ENCODE results near the gene LRRC23.

The LRRC23 gene

DNA sequence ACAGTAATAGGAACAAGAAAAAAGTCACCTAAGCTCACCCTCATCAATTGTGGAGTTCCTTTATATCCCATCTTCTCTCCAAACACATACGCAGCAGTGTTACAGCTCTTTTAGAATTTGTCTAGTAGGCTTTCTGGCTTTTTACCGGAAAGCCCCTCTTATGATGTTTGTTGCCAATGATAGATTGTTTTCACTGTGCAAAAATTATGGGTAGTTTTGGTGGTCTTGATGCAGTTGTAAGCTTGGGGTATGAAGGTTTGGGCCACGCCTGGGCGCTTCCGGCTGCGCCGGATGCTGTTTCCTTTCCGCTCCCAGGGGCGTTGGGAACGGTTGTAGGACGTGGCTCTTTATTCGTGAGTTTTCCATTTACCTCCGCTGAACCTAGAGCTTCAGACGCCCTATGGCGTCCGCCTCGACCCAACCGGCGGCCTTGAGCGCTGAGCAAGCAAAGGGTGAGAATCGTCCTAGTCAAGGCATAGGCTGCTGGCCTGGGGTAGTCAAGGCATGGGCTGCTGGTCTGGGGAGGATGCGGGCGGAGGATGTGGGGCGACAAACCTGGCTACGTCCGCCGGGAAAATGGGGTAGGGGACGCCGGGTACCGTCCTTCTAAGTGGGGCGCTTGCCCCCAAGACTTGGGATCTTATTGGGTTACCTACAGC lies 39.2 kb downstream of the LRRC23 start, which contains the start of the genes C12orf57 and RNU7-1:
C12orf57 (plus strand) TSS at position 301 of the 659 bp plus-strand sequence; CDS start at position 401, 100 bp downstream.
RNU7-1 (plus strand) TSS at position 95 of the 659 bp plus-strand sequence.
- peak; percentile 69 for DNase-seq (ENCODE audit: low spot score)

DNA sequence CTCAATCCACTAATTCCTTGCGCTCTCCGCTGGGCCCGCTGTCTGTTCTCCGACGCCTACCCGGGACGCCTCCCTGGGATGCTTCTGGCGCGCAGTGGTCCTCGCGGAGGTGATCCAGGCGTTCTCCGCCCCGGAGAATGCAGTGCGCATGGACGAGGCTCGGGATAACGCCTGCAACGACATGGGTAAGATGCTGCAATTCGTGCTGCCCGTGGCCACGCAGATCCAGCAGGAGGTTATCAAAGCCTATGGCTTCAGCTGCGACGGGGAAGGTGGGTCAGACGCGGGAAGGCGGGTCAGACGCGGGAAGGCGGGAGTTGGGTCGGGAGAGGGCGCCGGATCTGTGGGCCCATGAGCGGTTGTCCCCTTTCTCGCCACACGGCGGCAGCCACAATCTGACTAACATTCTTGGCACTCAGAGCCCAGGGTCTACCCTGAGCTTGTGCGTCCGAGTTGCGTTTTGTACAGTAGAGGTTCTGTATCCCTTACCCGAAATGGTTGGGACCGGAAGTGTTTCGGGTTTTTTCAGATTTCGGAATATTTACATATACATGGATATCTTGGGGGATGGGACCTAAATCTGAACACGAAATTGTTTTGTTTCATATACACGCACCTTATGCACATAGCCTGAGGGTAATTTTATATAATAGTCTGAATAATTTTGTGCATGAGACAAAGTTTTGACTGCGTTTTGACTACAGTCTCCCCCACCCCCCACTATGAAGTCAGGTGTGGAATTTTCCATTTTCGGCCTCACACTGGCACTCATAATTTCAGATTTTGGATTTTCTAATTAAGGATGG lies 40.0 kb downstream of the LRRC23 start:
- peak; percentile 93 for DNase-seq (ENCODE audit: low spot score)

DNA sequence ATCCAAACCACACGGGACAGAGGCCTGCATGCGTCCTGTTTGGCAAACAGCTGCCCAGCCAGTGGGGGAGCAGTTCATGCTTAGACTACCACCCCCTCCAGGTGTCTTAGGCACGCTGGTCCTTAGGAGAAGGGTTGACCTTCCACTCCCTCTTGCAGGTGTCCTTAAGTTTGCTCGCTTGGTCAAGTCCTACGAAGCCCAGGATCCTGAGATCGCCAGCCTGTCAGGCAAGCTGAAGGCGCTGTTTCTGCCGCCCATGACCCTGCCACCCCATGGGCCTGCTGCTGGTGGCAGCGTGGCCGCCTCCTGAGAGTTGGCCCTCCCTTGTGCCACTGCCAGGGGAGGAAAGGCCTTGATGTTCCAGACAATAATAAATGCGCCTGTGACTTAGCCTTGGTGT lies 41.0 kb downstream of the LRRC23 start:
- no peak for DNase-seq (ENCODE audit: low spot score)

DNA sequence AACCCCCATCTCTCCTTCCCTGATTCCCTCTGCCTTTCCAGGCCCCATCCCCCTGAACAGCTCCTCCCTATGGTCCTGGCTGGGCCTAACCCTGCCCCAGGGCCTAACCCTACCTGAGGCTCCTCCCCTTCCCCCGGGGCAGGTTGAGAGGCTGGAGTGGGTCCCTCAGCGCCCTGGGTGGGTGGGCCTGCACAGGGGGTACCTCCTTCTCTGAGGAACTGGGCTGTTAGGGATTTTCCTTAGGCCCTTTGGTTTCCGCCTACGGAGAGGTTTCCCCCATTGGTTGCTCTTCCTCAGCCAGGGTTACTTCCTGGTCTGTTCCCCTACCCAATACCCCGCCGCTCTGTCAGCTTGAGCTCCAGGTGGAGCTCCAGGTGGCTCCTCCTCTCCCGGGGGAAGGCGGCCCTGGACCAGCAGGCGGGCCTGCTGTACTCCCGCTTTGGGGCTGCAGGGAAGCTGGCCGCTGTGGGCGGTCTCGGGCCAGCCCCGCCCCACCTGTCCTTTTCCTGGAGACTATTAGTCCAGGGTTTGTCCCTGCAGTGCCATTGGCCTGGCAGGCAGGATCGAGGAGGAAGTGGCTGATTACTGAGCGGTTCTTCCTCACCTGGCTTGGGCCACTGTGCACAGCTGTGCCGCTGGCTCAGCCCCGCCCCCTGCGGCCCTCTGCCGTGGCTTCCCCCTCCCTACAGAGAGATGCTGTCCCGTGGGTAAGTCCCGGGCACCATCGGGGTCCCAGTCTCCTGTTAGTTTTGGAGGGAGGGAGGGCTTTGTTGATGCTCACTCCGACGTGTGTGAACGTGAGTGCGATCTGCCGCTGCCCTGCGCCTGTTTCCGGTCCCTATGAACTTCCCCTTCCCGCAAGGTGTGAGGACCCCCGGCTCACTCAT lies 41.7 kb downstream of the LRRC23 start:
- no peak for DNase-seq (ENCODE audit: low spot score)

DNA sequence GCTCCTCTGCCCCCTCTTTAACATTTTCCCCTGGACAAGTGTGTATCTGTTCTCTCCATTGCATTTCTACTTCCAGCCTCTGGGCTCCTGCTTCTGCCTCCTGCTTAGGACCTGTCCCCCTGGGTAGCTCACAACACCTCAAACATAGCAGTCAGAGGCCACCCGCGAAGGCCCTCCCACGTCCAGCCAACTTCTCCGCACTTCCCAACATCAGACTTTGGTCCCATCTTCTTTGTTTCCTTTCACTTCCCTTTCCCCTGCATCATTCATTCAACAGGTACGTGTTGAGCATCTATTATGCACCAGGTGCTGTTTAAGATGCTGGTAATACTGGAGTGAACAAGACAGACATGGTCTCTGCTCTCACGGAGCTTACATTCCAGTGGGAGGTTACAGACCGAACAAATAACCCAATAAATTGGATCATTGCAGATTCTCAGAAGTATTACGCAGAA lies 42.3 kb downstream of the LRRC23 start:
- no peak for DNase-seq (ENCODE audit: low spot score)

DNA sequence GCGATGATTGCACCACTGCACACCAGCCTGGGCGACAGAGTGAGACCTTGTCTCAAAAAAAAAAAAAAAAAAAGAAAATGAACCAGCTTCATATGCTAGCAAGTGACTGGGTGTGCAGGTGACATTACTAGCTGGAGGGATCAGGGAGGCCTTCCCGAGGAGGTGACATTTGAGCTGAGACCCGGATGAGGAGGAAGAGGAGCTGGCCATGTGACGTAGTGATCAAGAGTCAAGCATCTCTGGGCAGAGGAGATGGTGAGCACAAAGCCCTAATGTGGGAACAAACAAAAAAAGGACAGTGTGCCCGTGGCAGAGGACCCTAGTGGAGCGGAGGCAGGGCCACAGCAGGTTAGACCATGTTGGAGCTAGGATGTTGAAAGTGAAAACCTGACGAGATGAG lies 43.0 kb downstream of the LRRC23 start:
- DNase-seq (ENCODE audit: low spot score) = no peak

DNA sequence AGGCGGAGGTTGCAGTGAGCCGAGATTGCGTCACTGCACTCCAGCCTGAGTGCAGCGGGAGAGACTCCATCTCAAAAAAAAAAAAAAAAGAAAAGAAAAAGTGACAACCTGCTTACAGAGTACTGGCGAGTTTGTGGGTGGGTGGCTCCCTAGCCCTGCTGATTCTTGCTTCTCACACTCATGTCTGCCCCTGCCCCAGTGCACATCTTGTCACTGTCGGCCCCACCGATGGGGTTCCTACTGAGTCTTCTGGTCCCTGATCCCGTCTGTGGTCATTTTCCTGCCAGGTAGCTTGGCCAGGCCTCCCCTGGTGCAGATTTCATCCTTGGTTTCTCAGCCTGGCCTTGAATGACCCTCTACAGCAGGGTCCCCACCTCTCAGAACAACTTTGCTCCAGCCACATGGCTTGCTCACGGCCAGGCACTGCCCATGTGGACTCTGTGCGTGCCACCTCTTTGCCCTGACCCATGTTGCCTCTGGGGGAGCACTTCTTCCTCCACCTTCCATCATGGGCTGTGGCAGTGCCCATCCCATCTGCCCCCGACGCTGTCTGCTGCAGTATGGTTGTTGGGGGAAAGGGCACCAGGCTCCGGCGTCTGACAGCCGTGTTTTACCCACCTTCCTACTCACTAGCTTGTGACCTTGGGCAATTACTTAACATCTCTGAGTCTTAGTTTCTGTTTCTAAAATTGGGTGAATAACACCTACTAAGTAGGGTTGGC lies 44.4 kb downstream of the LRRC23 start:
- no peak for DNase-seq (ENCODE audit: low spot score)

DNA sequence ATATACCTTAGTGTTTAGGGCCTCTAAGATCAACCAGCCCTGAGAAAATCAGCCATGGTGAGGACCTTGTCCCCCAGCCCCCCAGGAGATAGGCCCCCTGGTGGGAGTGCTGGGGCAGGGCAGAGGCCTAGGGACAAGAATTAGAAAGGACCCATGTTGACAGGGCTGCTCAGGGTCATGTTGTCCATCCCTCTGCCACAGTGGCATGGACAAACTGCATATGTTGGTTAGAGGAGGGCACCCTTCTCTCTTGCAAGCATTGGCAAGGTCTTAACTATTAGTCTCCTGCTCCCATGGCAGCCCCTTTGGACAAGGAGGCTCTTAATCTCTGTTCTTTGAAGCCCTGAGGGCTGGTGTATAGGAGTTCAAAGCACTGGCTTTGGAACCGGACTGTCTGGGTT lies 45.8 kb downstream of the LRRC23 start:
- DNase-seq (ENCODE audit: low spot score) = no peak

DNA sequence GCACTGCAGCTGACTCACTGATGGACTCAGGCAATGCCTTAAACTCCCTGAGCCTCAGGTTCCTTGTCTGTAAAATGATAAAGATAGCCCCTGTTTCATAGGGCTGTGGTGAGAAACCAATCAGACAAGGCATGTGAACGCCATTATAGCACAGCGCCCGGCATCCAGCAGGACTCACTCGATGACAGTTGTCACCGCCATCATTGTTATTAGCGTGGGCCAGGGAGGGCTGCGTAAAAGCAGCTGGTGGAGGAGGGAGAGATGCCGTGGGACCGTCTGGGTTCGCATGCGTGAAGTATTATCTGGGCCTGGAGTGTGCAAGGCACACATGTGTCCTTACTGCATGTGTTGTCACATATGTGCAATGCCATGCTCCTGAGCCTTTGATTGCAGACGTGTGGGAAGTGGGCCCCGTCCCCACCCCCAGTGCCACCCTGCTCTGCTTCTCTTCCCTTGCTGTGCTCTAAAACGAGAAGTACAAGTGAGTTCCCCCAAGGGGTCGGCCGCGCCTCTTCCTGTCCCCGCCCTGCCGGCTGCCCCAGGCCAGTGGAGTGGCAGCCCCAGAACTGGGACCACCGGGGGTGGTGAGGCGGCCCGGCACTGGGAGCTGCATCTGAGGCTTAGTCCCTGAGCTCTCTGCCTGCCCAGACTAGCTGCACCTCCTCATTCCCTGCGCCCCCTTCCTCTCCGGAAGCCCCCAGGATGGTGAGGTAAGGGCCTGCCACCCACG lies 46.4 kb downstream of the LRRC23 start, which contains the start of gene PTPN6:
PTPN6 (plus strand) TSS at position 546 of the 730 bp plus-strand sequence; CDS start at position 703, 157 bp downstream.
- DNase-seq (ENCODE audit: low spot score) = no peak

DNA sequence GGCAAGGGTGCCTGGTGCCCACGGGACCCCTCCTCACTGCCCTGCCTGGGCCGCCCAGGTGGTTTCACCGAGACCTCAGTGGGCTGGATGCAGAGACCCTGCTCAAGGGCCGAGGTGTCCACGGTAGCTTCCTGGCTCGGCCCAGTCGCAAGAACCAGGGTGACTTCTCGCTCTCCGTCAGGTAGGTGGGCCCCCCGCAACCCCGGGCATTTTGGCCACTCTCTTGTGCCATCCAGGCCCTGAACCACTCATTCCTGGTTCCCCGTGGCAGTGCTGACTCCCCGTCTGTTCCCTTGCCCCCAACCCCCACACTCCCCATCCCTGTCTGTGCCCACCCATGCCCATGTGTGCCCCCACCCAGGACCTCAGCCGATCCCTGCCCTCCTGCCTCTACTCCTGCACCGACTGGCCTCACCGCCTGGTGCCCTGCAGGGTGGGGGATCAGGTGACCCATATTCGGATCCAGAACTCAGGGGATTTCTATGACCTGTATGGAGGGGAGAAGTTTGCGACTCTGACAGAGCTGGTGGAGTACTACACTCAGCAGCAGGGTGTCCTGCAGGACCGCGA lies 47.0 kb downstream of the LRRC23 start:
- DNase-seq (ENCODE audit: low spot score) = no peak

DNA sequence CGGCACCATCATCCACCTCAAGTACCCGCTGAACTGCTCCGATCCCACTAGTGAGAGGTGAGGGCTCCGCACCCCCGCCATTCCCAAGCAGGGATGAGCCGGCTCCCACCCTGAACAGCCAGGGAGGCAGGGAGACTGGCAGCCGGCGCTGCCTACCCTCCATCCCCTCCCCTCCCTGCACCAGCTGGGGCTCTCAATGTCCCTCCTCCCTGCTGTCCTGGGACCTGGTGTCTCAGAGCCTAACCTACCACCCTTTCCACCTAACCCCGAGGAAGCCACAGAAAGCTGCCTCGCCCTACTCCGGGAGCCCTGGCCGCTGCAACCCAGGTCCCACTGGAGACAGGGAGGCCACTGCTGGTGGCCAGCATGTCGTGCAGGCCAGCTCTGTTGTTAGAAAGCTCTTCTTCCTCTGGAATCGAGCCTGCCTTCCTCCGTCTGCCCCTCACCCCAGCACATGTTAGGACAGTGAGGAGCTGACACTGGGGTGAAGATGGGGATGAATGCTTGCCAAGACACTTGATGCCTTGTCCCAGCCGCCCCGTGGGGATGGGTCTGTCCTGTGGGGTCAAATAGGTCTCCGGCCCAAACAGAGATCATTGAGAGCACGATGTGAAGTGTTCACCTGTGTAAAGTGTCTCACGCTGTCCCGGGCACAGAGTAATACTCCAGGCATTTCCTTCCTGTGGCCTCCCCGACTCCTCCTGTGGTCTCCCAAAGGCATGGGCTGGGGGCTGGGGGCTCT lies 47.7 kb downstream of the LRRC23 start:
- no peak for DNase-seq (ENCODE audit: low spot score)

DNA sequence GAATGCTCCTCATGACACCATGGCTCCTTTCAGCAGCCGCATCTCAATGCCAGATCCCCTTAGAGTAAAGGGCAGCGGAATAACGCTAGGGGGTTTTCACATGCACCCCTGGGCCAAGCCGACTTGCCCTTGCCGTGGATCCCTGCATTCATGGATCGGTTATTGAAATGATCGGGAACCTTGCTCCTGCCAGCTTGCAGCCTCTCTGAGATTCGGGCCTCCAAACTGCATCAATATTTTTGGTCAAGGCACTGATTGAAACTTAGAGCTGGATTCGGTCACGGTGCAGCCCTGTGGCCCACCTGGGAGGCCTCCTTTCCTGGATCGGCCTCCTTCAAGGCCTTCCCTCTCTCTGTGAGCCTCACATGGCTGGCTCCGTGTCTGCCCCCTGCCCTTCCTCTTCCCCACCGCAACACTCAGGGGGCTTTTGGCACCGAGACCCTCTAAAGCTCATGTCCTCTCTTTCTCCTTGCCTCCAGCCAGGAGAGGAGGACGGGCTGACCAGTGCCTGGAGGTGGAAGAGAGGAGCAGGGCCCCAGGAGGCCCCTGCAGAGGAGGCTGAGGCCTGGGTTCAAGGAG lies 48.3 kb downstream of the LRRC23 start:
- no peak for DNase-seq (ENCODE audit: low spot score)

DNA sequence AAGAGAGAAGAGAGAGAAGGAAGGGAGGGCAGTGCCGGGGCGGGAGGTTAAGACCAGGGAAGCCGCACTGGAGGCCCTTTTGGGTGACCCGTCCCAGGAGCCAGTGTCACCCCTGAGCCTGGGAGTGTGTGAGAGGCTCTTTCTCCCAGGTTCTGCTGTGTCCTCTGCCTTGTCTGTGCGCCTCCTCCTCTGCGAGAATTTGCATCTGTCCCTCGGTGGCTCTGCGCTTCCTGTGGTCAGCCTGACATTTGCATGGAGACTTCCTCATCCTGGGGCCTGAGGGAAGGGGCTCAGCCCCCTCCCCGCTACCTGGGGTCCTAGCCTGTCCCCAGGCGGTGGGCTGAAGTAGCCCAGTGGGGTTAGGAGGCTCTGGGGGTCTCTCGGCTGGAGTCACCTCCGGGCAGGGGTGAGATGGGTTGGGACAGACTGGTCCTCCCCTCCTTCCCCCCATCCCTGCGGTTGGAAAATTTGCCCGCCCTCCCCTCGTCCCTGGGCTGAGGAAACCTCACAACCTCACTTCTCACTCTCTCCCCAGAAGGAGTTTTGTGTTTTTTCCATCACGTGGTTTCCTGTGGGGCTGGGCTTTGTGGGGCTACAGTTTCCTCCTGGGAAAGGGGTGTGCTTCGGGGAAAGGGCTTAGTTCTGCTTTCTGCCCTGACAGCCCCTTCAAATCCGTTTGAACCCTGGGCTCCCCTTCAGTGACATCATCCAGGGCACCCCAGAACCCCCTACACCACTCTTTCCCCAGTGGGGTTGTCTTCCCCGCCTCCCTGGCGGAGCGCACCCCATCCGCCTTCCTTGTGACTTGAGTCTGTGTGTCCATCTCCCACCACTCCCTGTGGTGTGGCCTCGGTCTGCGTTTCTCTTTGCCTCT lies 49.1 kb downstream of the LRRC23 start:
- DNase-seq (ENCODE audit: low spot score) = peak; percentile 65

DNA sequence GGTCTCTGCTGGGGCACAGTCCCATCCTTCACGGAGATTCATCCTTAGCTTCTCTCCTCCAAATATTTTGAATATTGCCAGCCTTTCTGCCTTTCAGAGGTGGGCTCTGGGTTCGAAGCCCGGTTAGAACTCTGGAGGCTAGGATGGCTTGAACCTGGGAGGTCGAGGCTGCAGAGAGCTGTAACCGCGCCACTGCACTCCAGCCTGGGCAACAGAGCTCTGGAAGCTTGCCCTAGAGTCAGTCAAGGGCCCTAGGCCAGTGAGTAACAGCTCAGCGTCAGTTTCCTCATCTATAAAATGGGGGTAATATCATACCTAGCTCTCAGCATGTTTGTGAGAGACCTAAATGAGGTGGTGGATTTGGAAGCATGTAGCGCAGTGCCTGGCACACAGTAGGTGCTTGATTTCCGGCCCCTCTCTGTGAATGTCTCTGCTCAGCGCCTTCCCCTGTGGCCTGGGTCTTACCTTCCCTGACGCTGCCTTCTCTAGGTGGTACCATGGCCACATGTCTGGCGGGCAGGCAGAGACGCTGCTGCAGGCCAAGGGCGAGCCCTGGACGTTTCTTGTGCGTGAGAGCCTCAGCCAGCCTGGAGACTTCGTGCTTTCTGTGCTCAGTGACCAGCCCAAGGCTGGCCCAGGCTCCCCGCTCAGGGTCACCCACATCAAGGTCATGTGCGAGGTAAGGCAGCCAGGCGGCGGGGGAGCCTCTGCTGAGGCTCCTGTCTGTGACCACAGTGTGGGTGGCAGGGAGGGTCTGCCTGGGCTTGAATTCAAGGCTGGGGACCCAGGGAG lies 49.9 kb downstream of the LRRC23 start:
- no peak for DNase-seq (ENCODE audit: low spot score)

DNA sequence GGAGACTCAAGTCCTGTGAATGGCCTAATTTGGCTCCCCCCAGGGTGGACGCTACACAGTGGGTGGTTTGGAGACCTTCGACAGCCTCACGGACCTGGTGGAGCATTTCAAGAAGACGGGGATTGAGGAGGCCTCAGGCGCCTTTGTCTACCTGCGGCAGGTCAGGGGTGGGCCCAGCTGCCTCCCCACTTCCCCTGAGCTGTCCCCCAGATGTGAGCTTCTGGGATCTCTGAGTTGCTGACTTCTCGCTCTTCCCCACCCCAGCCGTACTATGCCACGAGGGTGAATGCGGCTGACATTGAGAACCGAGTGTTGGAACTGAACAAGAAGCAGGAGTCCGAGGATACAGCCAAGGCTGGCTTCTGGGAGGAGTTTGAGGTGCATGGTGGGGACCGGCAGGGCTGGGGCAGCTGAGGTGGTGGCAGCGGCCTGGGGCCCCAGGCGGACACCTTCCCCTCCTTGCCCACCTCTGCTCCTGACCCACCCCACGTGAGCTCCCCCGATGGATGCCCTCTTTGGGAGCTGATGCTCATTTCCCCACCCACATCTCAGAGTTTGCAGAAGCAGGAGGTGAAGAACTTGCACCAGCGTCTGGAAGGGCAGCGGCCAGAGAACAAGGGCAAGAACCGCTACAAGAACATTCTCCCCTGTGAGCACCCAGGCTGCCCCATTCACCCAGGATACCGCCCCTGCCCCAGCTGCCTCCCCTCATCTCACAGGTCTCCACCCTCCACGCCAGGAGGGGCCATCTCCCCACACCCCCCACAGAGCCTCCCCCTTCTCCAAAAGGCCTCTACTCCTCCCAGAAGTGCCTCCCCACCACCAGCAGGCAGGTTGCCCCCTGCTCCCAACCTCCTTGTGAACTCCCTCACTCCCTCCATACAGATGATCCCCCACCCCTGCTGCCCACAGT lies 50.7 kb downstream of the LRRC23 start:
- DNase-seq (ENCODE audit: low spot score) = no peak

DNA sequence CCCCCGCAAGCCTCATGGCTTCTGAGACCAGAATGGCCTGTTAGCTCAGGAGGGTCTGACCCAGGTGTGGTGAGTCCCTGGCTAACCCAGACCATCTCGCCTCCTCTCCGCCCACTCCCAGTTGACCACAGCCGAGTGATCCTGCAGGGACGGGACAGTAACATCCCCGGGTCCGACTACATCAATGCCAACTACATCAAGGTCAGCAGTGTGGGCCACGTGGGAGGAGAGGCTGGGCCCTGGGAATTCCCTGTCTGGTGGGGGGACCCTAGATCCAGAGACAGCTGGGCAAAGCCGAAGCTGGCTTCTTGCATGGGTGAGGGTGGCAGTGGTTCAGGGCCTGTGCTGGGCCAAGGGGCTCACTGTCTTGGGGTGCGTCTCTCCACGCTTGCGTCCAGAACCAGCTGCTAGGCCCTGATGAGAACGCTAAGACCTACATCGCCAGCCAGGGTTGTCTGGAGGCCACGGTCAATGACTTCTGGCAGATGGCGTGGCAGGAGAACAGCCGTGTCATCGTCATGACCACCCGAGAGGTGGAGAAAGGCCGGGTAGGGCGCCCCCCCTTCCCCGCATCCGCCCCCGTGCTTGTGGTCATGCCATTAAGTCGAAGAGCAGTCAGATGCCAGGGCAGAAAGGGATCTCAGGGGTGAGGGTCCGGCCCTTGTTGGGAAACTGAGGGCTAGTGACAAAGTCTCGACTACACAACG lies 51.6 kb downstream of the LRRC23 start:
- DNase-seq (ENCODE audit: low spot score) = no peak
